Measurements from ENCODE around the gene SRA1. TPM values are rescaled to one million over a fixed set of nuclear protein-coding genes. Genes with fewer than 3 reads are reported as not detected.
A peak's percentile ranks its signal among the peaks of the same experiment; 100 is the strongest.

SRA1 gene
- total and polyA plus RNA-seq, 2 of the 13 experiments (the other 11 are each of a cell fraction or from before 2014, with no cell fraction given): 14.2 to 32.8 TPM

DNA sequence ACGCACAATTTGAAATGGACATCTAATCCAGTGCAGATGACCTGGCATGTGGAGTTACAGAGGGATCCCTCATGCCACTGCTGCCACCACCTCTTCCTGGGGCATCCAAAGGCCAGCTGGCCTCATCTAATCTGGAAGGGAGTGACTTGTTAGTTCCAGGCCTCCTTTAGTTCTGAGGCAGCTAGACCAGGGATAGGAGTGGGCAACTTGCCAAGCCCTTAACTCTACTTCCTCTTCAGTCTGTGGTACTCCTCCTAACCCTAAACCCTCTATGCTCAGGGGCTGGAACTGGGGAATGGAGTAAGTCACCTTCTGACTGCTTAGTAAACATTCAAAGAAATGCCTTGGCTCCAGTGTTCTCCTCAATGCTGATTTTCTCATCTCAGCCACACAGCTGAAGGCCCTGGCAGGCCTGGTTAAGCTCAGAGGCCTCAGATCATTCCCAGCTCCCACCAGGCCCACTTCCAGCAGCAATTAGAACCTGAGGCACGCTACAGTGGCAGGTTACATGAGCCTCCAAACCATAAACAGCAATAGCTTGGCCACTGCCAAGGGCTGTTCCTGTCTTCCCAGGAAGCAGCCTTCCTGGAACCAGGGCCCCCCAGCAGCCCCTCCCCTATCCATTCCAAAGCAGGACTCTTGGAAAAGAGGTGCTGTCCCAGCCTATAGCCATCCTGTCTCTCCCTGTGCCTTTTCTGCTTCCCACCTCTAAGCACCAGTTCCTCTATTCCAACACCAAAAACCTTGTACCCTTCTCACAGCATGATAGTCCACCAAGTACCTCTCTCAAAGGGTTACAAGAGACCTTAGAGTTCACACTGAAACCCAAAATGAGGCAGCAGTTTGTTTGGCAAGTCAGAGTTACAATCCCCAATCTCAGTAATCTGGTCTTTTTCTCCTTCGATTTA lies 7.8 kb downstream of the SRA1 start:
- Histone ChIP-seq H2AFZ (ENCODE audit: low read length) (no peak overlapping the region), H3K27ac (ENCODE audit: extremely low read length, insufficient read depth, low read length) (no peak overlapping the region), H3K4me2 (ENCODE audit: low read depth, low read length) (no peak overlapping the region), H3K4me1 (ENCODE audit: insufficient read depth, low read length) (peaks cover 35% of the 10 kb centered on the region), H3K27me3 (ENCODE audit: control insufficient read depth in 1 of 2, insufficient read depth in 2 of 2, low read length in 2 of 2) (no peaks in the 10 kb centered on the region), H3K9ac (ENCODE audit: insufficient read depth, low read depth, low read length) (no peak overlapping the region), H4K20me1 (ENCODE audit: insufficient read depth, low read length) (no peaks in the 10 kb centered on the region; the same call in none of the 2 replicates), H3K36me3 (replicated peaks in 1 of 2; ENCODE audit: control insufficient read depth in 1 of 2, insufficient read depth in 2 of 2, low read length in 2 of 2) (peaks cover 12 to 46% of the 10 kb centered on the region in 2 experiments), H3K9me3 (ENCODE audit: low read length) (no peaks in the 10 kb centered on the region), H3K4me3 (replicated peaks in 1 of 3; ENCODE audit: insufficient read depth in 1 of 3, low read depth in 2 of 3, low read length in 3 of 3) (no peak overlapping the region), H3K79me2 (ENCODE audit: insufficient read depth, low read length) (peaks cover 14% of the 10 kb centered on the region)
- intact Hi-C loops (cut with micrococcal nuclease; ENCODE audit: unreplicated experiment) (loop anchor here (5.0 kb wide), 1 partner anchor 178 kb away; no protein-coding TSS in a partner anchor), in situ Hi-C loops (cut with HindIII; ENCODE audit: extremely low pct_ligation_motif_present, low pct_unique_long_range_greater_than_20kb) (no loop called here)
- POLR2A ChIA-PET: interaction anchor here (1.6 to 4.5 kb wide), 2 partner anchors 9 to 170 kb away, joined by 6 to 70 read pairs; partner anchors contain the start of gene SRA1
- BruUV-seq (replicated peaks): no TSS peak
- CTCF ChIA-PET (ENCODE audit: low intra/inter-chr PET ratio, low total read pairs): no interaction called here
- WGBS (ENCODE audit: low lambda C conversion rate): 100% methylated on average over 2 of the region's 3 CpGs
- DNase-seq (ENCODE audit: low spot score) (no peak), FAIRE-seq (no peak), ATAC-seq (no peak)
- TF ChIP-seq ADNP (CRISPR knock-in tag; IDR thresholded peaks at IDR 0.05) (no peak), POLR2G (IDR thresholded peaks at IDR 0.05; ENCODE audit: low read depth, low read length) (peak; percentile 16; the same call in 1 of the 2 replicates), SKI (IDR thresholded peaks at IDR 0.05; ENCODE audit: partially characterized antibody) (no peak), RBM22 (optimal IDR thresholded peaks at IDR 0.05; ENCODE audit: low read length) (peak; percentile 70), ZFY (CRISPR knock-in tag; IDR thresholded peaks at IDR 0.05) (0 out of 2 replicates have a peak, but pooled peaks have one; percentile 16), KLF11 (CRISPR knock-in tag; IDR thresholded peaks at IDR 0.05) (no peak), ZNF383 (CRISPR knock-in tag; IDR thresholded peaks at IDR 0.05; ENCODE audit: borderline replicate concordance) (no peak), HNRNPK (IDR thresholded peaks at IDR 0.05; ENCODE audit: low read depth, low read length, poor library complexity, severe bottlenecking) (no peak)

Measured in HepG2 (cell line).